H54 (cell line): ENCODE data around the gene PGAM5.
A peak's percentile ranks its signal among the peaks of the same experiment; 100 is the strongest.

ENCODE experiments used
- DNase-seq: peaks from one replicate; pipeline ENCODE4 v3.0.0; 2011; ENCODE audit warnings: low spot score, mixed read lengths; ENCODE audit not compliant: insufficient read length
- FAIRE-seq: peaks from 3 replicates; lab custom pipeline; 2011; peaks lifted over from hg19 to GRCh38; lab: Jason Lieb, UNC
- POLR2A ChIP-seq: IDR thresholded peaks from 2 replicates; pipeline ENCODE4 v1.6.1; 2011; ENCODE audit warnings: low read depth, mild to moderate bottlenecking, low read length

Gene PGAM5

DNA sequence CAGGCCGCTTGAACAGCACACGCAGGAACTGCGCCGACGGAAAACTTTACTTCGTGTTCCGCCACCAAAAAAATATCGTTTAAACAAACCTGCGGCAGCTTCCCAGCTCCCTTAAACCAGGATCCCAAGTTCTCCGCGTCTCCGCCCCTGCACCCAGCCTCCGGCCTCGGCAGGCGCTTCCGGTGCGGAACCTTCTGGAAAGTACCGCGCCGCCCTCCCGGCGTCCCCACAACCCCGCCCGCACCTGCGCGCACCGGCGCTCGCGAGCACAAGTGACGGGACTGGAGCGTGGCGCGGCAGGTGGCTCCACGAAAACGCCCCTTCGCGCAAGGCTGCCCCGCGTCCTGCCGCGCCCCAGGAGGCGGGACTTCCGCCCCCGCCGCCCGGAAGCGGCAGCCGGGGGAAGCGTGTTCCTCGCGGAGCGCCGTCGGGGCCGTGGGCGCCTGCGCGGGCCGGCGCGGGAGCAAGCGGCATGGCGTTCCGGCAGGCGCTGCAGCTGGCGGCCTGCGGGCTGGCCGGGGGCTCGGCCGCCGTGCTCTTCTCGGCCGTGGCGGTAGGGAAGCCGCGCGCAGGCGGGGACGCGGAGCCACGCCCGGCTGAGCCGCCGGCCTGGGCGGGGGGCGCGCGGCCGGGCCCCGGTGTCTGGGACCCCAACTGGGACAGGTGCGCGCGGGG lies at the start of gene PGAM5:
PGAM5 (plus strand) TSS at position 438 of the 675 bp plus-strand sequence; CDS start at position 473, 35 bp downstream.
- peak; percentile 92 for TF ChIP-seq POLR2A
- DNase-seq (peak; percentile 95), FAIRE-seq (no peak)

DNA sequence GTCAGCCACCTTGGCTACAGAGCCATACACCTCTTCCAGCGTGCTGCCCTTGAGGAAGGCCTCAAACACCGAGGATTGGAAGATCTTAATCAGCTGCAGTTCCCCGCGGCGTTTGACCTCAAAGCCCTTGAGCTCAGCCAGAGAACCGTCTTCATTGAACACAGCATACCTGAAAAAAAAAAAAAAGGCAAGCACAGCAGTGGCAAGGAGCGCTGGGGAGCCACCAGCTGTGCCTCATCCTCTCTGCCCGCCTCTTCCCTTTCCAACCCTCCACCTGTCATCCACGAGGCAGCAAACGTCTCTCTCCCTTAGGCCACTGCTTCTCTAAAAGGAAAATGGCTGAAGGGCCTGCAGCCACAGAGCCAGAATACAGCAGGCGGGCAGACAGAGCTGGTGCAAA lies 49.6 kb upstream of the PGAM5 start:
- TF ChIP-seq POLR2A: no peak
- no peak for DNase-seq
- FAIRE-seq: no peak

DNA sequence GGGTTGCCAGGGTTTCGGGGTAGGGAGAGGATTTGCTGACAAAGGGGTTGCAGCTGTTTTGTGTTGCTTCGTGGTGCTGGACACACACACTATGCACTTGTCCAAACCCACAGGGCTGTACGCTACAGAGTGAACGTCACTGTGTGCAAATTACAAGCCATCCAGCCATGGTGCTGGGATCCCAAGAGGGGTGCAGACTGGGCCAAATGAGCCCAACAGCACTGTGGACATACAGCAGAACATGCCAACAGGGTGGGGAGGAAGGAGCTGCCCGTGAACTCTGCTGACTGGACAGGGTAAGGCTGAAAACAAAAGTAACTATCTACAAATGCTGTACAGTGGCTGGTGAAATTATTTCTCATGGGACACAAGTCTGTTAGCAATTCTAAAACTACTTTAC lies 48.7 kb upstream of the PGAM5 start:
- FAIRE-seq: no peak
- TF ChIP-seq POLR2A: no peak
- no peak for DNase-seq

DNA sequence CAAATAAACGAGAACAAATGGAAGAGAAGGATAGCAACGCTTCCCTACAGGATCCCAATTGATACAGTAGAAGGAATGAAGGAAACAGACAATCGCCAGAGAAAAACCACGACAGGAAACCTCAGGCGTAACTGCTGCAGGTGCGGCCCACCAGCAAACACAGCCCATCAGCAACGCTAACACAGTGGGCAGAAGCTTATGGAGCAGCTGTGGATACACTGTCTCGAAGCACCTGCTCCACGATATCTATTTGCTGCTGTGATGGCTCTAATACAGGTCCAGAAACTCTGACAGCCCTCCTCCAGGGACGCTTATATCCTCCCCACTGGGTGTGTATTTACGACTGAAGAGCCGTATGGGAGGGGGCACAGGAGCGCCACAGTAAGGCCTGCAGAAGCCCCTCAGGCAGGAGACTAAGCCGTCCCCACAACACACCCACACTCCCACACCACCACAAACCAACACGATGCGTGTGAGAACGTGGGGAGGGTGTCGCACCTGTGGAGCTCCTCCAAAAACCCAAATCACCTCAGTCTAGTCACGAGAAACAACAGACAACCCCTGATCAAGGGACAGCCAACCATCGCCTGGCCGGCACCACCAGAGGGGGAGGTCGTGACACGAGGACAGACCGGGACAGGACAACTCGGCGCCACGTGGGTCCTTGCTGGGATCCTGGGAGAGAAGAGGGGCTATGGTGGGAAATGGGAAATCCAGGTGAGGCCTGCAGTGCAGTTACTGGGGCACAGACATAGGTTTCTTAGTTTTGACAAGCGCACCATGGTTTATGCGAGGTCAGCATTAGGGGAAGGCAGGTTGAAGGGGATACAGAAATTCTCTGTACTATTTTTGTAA lies 47.5 kb upstream of the PGAM5 start:
- no peak for TF ChIP-seq POLR2A
- no peak for DNase-seq
- no peak for FAIRE-seq

DNA sequence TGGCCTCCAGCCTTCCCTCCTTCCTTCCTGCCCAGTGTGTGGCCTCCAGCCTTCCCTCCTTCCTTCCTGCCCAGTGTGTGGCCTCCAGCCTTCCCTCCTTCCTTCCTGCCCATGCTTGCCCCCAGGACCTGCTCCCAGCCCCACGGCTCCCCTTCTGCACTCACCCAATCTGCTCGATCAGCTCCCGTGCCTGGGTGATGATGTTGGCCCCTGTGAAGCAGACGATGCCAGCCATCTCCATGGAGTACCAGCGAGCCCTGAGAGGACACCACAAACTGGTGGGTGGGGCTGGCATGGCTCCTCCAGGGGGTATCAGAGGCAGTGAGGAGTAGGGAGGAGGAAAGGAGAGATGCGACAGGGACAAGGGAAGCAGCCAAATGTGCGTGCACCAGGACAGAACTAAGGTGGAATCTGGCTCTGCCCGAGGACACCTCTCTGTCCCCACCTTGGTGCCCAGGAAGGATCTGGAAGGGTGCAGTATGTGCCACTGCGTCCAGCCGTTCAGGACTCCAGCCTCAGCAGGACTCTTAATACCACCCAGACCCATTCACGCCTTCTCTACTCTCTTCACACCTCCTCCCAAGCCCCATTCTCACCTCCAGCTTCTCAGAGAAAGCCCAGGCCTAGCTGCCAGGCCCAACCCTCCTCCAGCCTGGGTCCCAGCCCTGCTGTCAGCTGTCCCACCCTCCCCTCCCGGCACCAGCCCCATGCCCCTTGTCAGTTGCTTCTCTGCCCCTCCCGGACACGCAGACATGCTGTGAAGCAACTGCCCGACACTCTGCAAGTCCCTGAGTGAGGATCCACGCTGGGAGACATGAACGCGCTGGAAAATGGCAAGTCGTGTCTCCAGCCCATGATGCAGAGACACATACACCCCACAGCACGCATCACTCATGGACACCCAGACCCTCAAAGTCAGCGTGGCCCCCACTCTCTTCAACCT lies 46.2 kb upstream of the PGAM5 start:
- no peak for TF ChIP-seq POLR2A
- no peak for DNase-seq
- FAIRE-seq: no peak

DNA sequence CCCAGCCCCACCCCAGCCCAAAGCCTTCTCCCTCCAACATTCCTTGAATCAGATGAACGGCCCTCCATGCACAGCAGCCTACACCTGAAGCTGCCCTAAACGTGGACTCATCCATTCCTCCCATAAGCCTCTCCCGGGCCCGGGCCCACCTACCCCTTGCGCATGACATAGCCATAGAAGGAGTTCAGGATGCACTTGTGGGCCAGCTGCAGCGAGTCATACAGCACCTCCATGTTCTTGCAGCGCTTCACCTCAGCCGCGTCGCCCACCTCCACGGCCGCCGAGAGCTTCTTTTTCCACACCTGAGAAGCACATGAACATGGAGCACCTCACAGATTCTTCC lies 45.5 kb upstream of the PGAM5 start:
- no peak for FAIRE-seq
- TF ChIP-seq POLR2A: no peak
- no peak for DNase-seq

DNA sequence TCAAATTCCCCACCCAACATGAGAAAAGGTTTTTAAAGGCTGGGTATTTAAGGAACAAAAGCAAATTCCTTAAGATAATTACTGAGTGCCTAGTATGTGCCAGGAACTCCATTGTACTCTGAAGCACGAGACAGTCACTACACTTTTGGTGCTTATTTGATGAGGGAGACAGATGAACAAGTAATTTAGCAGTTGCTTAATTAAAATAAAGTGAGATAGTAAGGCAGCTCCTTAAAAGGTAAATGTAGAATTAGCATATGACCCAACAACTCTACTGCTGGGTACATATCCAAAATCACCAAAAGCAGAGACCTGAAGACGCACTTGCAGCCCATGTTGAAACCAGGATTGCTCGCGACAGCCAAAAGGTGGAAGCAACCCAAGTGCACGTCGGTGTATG lies 44.8 kb upstream of the PGAM5 start:
- no peak for TF ChIP-seq POLR2A
- no peak for DNase-seq
- FAIRE-seq: no peak

DNA sequence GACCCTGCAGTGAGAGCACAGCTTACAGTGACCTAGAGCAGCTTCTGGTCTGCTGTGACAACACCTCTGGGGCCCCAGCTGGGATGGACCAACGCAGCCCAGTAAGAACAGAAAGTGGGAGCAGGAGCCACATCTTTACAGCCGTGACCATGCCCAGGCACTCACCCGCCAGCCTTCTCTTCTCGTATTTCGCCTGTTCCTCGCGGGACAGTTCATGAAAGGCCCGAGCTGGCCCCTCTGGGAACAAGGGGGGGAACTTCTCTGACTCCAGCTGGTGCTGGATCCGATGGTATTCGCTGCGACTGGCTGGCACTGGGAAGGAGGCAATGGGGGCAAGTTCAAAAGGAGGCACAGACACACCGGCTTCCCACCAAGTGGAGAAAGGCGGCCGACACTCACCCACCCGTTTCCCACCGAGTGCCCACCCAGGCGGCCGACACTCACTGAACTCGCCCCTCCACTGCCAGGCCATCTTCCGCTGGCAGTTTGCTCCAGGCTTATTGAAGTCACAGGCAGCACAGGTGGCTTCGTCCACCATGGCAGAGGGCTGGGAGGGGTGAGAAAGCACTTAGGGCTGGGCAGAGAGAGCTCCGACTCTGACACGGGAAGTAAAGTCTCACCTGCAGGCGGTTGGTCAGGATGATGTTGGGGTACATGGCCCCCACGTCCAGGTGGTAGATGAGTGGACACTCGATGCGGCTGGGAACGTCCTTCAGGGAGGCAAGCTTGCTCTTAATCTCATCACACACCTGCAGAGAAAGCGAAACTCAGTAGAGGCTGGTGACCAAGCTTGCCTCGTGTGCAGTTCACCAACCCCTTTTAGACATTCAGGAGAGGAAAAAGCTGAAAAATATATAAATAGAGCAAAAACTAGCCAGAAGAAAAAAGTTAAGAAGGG lies 42.2 kb upstream of the PGAM5 start:
- no peak for TF ChIP-seq POLR2A
- FAIRE-seq (no peak), DNase-seq (no peak)

DNA sequence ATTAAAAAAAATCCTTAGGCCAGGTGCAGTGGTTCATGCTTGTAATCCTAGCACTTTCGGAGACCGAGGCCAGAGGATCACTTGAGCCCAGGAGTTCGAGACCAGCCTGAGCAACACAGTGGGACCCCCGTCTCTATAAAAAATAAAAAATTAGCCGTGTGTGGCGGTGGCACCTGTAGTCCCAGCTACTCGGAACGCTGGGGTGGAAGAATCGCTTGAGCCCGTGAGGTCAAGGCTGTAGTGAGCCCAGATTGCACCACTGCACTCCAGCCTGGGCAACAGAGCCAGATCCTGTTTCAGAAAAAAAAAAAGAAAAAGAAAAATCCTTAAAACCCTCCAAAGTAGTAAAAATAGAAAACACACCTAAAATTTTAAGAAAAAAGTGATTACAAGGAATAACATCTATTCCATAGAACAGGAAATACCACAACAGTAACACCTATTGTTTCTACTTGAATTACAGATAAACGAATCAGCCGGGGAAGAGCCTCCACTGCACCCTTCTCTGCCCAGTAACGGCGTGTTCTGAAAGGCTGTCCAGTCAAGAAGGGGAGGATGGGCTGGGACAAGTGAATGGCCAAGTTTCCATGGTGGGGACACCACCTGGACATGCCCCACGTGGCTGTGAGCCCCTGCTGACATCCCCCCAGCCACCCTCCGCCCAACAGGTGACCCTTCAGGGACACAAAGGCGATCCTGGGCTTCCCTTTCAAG lies 41.3 kb upstream of the PGAM5 start:
- FAIRE-seq: no peak
- no peak for DNase-seq

DNA sequence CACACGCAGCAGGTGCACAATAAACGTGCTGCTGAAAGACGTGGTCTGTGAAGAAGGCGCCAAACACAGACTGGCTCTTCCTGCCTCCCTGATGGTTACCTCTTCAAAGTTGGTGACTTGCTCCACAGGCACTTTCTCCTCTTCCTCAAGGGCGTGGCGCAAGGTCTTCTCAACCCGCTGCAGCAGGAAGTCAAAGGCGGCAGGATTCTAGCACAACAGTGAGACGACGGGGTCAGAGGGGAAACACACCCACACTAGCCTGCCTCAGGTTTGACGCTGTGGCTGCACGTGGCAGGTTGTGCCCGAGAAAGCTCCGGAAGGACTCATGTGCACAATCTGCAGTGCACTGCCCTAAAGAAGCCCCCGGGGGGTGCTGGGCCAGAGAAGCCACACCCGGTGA lies 38.5 kb upstream of the PGAM5 start:
- no peak for DNase-seq
- no peak for FAIRE-seq
- TF ChIP-seq POLR2A: no peak

More for the DNA sequence above, 41.3 kb upstream of the PGAM5 start:
- TF ChIP-seq POLR2A: no peak

DNA sequence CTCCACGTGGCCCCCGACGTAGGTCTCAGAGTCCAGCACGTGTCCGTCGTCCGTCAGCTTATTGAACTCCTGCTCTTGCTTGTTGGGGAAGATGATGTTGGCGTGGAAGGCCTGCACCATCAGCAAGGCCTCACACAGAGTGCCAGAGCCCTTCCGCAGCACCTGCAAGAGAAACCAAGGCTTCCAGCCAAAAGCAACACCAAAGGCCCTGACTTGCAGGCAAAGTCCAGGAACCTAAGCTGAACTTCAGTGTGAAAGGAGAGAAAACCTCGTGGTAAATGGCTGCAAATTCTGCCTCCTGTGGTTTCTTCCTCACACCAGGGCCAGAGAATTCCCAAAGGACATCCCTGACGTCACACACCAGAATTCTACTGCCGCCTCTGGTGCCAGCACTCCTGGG lies 38.0 kb upstream of the PGAM5 start:
- TF ChIP-seq POLR2A: no peak
- DNase-seq (no peak), FAIRE-seq (no peak)
